Smooth muscle cell of the umbilical artery (primary cell): ENCODE results near the gene RSPH10B2. TPM values are rescaled to one million over a fixed set of nuclear protein-coding genes. Genes with fewer than 3 reads are reported as not detected.

Experiments used
- total RNA-seq: library from RNA; depleted of rRNA; stranded (reverse); fragments of >200 nt; gene quantifications from 2 replicates; pipeline ENCODE4 v1.2.3, GENCODE V29; 2014

RSPH10B2 gene
- 0.05 TPM in 1 of 2 replicates, not detected in the other for total RNA-seq

GRCh38 chr7:6753964-6754363 lies at the start of gene RSPH10B2:
TSS of gene RSPH10B2 (plus strand) at chr7:6754103. CDS start at chr7:6757678, 3,575 bp downstream.

GRCh38 chr7:6706666-6707407 lies 47.1 kb upstream of the RSPH10B2 start, which contains the start of gene ZNF12:
TSS of gene ZNF12 (minus strand) at chr7:6706947. CDS start at chr7:6705173, 1,774 bp downstream.

DNA sequence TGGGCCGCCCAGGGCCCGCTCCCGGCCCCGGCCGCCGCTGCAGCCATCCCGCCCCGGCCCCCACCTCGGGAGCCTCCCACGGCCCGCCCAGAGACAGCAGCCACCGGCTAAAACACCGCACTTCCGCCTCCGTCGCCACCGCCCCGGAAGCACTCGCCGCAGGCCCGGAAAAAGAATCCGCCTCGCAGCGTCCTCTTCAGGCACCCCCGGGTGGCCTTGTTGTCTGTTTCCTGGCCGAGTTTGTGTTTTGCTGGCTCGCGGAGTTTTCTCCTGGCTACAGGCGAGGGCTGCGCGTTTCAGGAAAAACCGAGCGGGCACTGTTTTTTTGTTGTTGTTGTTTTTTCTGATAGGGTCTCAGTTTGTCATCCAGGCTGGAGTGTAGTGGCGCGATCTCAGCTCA lies 72.2 kb downstream of the RSPH10B2 start, which contains the start of gene CCZ1B:
Gene CCZ1B (minus strand): TSS at position 125 of the 400 bp plus-strand sequence. CDS start 78 bp downstream, at position 47.

Other genes with a start within 250 kb of the RSPH10B2 start
- not detected in 2 replicates for gene GRID2IP, start 202.6 kb upstream of the RSPH10B2 start, total RNA-seq
- 52.9 and 67.7 TPM in 2 replicates for gene ZDHHC4, start 176.6 kb upstream of the RSPH10B2 start, total RNA-seq
- gene INTS15, start 164.1 kb upstream of the RSPH10B2 start, total RNA-seq = 8.9 and 9.8 TPM in 2 replicates
- 3.9 and 5.3 TPM in 2 replicates for gene ZNF853, start 138.5 kb upstream of the RSPH10B2 start, total RNA-seq
- 12.2 and 19.7 TPM in 2 replicates for gene ZNF316, start 116.8 kb upstream of the RSPH10B2 start, total RNA-seq
- 17.5 and 20.9 TPM in 2 replicates for gene ZNF12, start 47.2 kb upstream of the RSPH10B2 start, total RNA-seq
- 46.8 and 62.4 TPM in 2 replicates for gene CCZ1B, start 72.2 kb downstream of the RSPH10B2 start, total RNA-seq